Measurements from ENCODE around the gene IL1RAPL2. TPM values are rescaled to one million over a fixed set of nuclear protein-coding genes. Genes with fewer than 3 reads are reported as not detected.

Gene IL1RAPL2
- total RNA-seq, 1 donor from 2014 or later: not detected

GRCh38 chrX:104564921-104565703, 887 bp upstream of the IL1RAPL2 start:
- no peak for DNase-seq (ENCODE audit: low spot score in 2 of 2)
- no peak for TF ChIP-seq CTCF (IDR thresholded peaks at IDR 0.05)
- no peak overlapping the region for H3K4me3 ChIP-seq
- H3K36me3 ChIP-seq: no peaks in the 10 kb centered on the region
- intact Hi-C loops (cut with DNase I): no loop called here
- H3K27me3 ChIP-seq: peaks cover 5% of the 10 kb centered on the region
- H3K9me3 ChIP-seq: no peaks in the 10 kb centered on the region
- H3K4me1 ChIP-seq: no peaks in the 10 kb centered on the region
- no peak overlapping the region for H3K27ac ChIP-seq

- no peaks in the 10 kb centered on the region for H3K36me3 ChIP-seq
- no peaks in the 10 kb centered on the region for H3K4me1 ChIP-seq
- intact Hi-C loops (cut with DNase I): no loop called here
- no peaks in the 10 kb centered on the region for H3K9me3 ChIP-seq
- no peak overlapping the region for H3K27ac ChIP-seq
- peaks cover 5% of the 10 kb centered on the region for H3K27me3 ChIP-seq
- TF ChIP-seq CTCF (IDR thresholded peaks at IDR 0.05): no peak
- no peak overlapping the region for H3K4me3 ChIP-seq
- DNase-seq (ENCODE audit: low spot score in 2 of 2): no peak
These were observed 892 bp downstream of the IL1RAPL2 start for GRCh38 chrX:104566681-104567501.

GRCh38 chrX:104567506-104567905, 1.5 kb downstream of the IL1RAPL2 start:
- Histone ChIP-seq H3K9me3 (no peaks in the 10 kb centered on the region), H3K4me3 (no peak overlapping the region), H3K27me3 (peaks cover 5% of the 10 kb centered on the region), H3K36me3 (no peaks in the 10 kb centered on the region), H3K4me1 (no peaks in the 10 kb centered on the region), H3K27ac (no peak overlapping the region)
- no peak for TF ChIP-seq CTCF (IDR thresholded peaks at IDR 0.05)
- intact Hi-C loops (cut with DNase I): no loop called here
- no peak for DNase-seq (ENCODE audit: low spot score in 2 of 2)

GRCh38 chrX:104568304-104568915, 2.4 kb downstream of the IL1RAPL2 start:
- H3K27ac ChIP-seq: no peak overlapping the region
- H3K27me3 ChIP-seq: peaks cover 5% of the 10 kb centered on the region
- no peak for DNase-seq (ENCODE audit: low spot score in 2 of 2)
- no peak overlapping the region for H3K4me3 ChIP-seq
- no peaks in the 10 kb centered on the region for H3K4me1 ChIP-seq
- no peaks in the 10 kb centered on the region for H3K36me3 ChIP-seq
- no peak for TF ChIP-seq CTCF (IDR thresholded peaks at IDR 0.05)
- H3K9me3 ChIP-seq: no peaks in the 10 kb centered on the region
- intact Hi-C loops (cut with DNase I): no loop called here

GRCh38 chrX:104618106-104618895, 52.3 kb downstream of the IL1RAPL2 start:
- Histone ChIP-seq H3K27ac (no peak overlapping the region), H3K36me3 (no peaks in the 10 kb centered on the region), H3K9me3 (no peaks in the 10 kb centered on the region), H3K4me3 (no peak overlapping the region), H3K27me3 (no peaks in the 10 kb centered on the region), H3K4me1 (no peaks in the 10 kb centered on the region)
- intact Hi-C loops (cut with DNase I): no loop called here
- TF ChIP-seq CTCF (IDR thresholded peaks at IDR 0.05): no peak
- DNase-seq (ENCODE audit: low spot score in 2 of 2): no peak
